NK-92 treated with Interleukin-12 subunit alpha and Interleukin-12 subunit beta, amount 100 ng/mL, for 24 hours (cell line): Measurements from ENCODE around the gene TKTL2.
"Not testable (repeated sequence)": the region's sequence is repeated elsewhere in the genome, so short reads cannot be mapped to it uniquely, and the experiment has no call there.

ENCODE experiments used
- DNase-seq: peaks from one replicate; lab custom pipeline; 2025; lab: John Stamatoyannopoulos, UW

TKTL2 gene

GRCh38 chr4:163447023-163447422 lies 26.5 kb downstream of the TKTL2 start:
- DNase-seq, result not testable (repeated sequence)

- no peak for DNase-seq
Measured at GRCh38 chr4:163440040-163440439, 33.5 kb downstream of the TKTL2 start.
